NOMO-1 treated with dmso at 0.1 percent for 144 hours (cell line): ENCODE measurements around the gene HHIPL2.
A peak's percentile ranks its signal among the peaks of the same experiment; 100 is the strongest.

Experiments used
- DNase-seq: peaks from one replicate; lab custom pipeline; 2025; ENCODE audit not compliant: unreplicated experiment; lab: John Stamatoyannopoulos, UW

The HHIPL2 gene

DNA sequence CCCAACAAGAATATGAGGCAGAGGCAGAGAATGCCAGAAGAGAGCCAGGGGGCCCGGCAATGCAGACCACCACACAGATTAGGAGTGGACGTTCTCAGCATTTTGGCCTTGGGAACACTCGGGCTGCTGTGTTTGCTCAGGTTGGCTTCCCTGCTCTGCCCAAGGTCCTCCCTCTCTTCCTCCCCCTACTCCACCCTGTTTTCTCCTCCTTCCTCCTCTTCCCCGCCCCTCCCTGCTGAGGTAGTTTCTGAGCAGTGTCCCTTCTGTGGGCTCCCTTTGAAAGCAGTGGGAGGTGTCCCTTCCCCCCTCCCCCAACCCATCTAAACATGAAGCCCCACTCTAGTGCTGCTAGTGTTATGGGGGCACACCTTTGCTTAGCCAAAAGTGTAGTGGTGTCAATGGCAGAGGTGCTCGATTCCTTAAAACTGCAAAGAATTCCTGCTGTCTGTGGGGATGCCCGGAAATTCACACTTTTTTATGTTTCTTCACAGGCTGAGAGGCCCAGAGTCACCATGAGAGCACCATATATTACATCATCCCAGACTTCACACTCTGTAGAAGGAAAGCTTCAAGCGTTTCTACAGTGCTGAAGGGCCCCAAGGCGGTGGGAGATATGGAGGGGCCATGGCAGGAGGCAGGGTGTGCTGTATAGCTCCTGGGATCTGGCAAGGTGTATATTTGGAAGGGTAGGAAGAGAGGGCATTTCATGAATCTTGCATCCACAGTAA, at the start of gene HHIPL2:
HHIPL2 (minus strand) TSS at position 161 of the 728 bp plus-strand sequence; CDS start at position 101, 60 bp downstream.
- no peak for DNase-seq

DNA sequence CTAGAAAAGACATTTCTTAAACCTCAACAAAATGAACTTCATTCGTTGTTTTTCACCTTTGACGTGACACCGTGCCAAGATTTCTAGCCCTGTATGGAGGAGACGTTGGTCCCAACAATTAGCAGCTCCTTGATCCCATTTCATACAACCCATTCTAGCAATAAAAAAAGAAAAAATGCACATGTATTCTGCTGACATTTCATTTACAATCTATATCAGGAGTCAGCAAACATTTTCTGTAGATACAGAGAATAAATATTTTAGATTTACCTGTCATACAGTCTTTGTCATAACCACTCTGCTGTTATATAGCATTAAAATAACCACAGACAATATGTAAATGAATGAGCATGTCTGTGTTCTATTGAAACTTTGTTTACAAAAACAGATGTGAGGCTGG, 48.8 kb upstream of the HHIPL2 start:
- DNase-seq, result no peak

DNA sequence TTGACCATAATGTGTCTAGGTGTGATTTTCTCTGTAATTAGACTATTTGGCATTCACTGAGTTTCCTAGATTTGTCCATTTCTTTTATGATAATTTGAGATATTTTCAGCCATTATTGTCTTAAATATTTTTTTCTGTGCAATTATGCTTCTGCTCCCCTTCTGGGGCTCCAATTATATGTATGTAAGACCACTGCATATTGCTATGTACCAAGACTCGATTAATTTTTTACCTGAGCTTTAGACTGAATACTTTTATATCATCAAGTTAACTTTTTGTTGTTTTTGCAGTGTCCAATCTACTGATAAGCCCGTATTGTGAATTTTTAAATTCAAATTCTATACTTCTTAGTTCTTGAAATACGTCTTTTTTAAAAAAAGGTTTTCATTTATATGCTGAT, 46.9 kb upstream of the HHIPL2 start:
- no peak for DNase-seq

DNA sequence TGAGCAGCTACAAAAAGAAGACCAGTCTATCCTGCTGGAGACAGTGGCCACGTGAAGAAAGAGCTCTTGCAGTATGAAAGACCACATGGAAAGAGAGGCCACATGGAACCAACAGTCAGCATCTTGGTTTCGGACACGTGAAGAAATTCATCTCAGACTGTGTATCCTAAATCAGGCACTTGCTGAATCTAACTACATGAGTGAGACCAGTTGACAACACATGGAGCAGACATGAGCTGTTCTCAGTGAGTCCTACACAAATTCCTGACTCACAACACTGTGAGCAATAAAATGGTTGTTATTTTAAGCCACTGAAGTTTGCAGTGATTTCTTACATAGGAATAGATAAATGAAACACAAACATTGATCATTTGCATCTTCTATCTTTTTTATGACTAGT, 44.3 kb upstream of the HHIPL2 start:
- no peak for DNase-seq

DNA sequence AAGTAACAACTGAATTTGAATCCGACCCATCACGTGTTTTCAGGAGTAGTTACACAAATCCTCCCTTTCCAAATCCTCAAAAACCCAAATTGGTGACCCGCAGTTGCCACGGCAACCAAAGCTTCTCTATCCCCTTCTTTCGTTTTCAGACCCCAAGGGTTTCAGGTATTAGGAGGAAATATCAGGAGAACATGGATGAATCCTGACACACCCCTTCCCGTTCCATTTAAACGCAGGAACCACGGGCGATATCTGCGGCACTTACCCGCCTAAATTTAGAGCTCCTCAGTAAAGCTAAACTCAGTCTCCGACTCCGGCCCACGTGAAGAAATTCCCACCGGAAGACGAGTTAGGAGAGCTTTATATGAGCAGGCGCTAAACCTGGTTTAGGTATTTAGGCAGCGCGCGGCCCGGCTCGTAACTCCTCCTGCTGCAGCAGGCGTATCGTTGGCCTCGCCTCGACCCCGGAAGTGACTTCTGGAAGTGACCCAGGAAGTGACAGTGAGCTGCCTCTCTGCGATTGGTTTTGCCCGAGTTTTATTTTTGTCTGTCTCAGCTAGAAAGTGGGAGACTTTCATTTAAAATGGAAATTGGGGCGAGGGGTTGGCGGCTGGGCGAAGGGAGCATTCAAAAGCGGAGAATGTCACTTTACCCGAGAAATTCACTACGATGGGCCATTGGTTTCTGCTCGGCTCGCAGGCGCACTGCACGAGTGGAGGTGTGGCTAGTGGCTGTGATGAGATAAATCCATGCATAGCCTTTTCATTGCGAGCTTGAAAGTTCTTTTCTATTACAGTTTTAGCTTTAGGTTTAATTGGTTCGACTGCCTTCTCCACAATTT, 41.8 kb upstream of the HHIPL2 start, which contains the start of gene TAF1A:
TAF1A (minus strand) TSS at position 472 of the 841 bp plus-strand sequence.
- peak; percentile 73 for DNase-seq

DNA sequence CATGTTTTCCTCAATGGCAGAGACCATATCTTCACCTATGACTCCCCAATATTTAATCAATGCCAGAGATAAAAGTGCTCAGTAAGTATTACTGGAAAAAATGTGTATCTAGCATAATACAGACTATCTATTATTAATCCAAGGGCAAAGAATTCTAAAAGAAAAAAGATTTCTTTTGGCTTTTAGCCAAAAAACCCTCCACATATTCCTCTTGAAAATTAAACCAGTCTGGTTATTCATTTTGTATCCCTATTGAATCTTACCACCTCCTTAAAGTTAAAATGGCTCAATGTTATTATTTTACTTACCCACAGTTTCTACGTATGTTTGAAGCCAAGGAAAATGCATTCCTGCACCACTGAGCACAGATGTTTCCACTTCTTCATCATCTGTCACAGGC, 40.2 kb upstream of the HHIPL2 start:
- DNase-seq, result no peak

DNA sequence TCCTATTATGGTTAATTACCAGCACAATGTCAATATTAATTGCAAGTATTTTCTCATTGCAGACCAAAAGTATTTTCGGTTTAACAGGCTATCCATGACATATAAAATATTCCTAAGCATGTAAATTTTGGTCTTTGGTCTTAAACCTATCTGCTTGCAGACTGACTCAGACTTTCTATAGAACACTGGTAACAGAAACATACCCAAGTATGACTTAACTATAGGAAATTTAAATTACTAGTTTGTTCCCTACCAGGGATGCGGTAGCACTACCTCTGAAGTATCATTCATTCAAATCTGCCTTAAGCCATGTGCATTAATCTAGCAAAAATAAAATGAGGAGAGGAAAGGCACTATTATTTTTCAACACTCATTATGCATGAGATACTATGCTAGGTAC, 38.9 kb upstream of the HHIPL2 start:
- no peak for DNase-seq

DNA sequence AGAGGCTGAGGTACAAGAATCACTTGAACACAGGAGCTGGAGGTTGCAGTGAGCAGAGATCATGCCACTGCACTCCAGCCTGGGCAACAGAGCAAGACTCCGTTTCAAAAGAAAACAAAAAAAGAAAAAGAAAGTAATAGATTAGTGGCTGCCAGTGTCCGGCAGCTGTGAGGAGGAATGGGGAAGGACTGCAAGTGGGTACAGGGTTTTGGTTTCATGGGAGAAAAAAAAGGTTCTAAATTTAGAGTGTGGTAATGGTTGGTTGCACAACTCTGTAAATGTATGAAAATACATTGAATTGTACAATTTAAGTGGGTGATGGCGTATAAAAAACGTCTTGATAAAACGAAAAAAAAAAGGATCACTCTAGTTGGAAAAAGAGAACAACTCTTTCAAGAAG, 35.2 kb upstream of the HHIPL2 start:
- peak; percentile 77 for DNase-seq

DNA sequence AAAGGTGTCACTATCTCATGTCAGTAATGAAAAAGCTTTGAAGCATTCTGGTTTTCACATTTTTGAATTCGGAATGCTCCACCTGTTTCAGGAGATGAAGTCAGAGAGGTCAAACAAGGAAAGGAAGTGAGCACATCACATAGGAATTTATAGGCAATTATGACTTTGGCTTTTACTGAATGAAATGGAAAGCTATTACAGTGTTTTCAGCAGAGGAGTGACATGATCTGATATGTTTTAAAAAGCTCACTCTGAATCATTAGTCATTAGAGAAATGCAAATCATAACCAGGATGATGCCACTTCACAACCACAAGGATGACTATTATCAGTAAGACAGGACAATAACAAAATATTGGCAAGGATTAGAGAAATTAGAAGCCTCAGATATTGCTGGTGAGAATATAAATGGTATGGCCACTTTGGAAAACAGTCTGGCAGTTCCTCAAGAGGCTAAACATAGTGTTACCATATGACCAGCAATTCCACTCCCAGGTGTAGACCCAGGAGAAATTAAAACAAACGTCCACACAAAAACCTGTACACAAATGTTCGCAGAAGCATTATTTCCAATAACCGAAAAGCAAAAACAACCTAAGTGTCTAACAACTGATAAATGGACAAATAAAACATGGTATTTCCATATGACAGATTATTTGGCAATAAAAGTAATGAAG, 34.3 kb upstream of the HHIPL2 start:
- no peak for DNase-seq

DNA sequence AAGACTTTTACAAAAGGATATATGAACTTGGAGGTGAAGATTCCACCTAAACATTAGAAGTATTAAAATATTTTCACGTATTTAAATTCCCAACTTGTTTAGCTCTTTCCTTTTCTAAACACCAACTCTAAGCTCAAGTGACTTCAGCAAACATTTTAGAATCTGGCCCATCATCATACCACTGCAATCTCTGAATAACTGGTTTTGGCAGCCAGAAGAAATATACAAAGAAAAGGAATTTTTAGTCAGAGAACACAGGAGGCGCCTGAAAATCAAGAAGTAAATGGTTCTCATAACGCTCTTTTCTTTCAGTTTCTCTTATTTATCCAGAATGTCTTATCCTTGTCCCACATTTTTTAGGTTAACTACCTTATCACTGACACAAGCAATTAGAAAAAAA, 31.4 kb upstream of the HHIPL2 start:
- no peak for DNase-seq

DNA sequence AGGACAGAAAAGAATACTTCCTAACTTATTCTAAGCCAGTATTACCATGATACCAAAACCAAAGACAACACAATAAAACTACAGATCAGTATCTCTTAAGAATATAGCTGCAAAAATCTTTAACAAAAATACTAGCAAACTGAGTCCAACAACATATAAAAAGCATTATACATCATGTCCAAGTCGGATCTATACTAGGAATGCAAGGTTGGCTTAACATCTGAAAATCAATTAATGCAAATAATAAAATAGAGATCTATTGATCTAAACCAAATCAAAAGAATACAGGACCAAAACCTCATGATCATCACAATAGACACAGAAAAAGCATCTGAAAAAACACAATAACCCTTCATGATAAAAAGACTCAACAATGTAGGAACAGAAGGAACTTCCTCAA, 22.9 kb upstream of the HHIPL2 start:
- DNase-seq, result no peak

DNA sequence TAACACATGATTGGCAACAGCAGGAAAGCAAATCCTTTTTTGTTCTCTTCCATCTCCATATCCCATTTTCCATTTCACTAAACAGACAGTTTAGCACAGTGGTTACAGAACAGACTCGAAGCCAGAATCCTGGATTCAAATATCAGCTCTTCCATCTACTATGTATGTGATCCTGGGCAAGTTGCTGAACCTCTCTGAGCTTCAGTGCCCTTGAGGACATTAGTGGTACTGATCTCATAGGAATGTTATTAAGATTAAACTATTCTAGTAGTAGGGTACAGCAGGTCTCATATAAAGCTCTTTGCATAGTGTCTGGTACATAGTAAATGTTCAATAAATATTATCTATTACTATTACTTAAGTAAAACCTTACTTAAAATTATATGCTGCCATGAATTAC, 13.8 kb upstream of the HHIPL2 start:
- DNase-seq, result no peak

DNA sequence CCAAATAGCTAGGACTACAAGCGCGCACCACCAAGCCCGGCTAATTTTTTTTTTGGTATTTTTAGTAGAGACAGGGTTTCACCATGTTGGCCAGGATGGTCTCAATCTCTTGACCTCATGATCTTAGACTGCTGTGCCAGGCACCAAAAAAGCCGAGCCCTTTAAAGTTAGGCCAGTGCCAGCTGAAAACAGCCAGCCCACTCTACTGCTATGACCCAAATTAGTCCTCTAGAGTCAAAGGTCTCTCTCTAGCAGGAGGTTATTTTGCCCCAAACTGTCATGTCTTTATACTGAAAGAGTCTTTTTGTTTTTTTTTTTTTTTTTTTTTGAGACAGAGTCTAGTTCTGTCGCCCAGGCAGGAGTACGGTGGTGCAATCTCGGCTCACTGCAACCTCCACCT, 9.7 kb upstream of the HHIPL2 start:
- DNase-seq, result no peak

DNA sequence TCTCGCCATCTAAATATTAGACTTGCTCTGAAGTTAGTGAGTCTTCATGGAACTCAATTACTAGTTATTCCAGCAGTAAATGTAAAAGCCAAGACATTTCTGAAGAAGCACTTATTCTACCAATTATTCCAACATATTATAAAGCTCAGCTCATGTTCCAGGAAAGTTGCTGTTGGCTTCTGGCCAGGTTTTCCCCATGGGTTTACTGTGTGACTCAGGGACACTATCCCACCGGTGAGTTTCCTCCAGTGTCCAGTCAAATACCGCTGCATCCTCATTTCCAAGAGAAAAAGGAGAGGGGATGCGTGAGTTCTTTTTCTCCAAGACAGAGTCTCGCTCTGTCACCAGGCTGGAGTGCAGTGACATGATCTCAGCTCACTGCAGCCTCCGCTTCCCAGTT, 9.2 kb upstream of the HHIPL2 start:
- no peak for DNase-seq

DNA sequence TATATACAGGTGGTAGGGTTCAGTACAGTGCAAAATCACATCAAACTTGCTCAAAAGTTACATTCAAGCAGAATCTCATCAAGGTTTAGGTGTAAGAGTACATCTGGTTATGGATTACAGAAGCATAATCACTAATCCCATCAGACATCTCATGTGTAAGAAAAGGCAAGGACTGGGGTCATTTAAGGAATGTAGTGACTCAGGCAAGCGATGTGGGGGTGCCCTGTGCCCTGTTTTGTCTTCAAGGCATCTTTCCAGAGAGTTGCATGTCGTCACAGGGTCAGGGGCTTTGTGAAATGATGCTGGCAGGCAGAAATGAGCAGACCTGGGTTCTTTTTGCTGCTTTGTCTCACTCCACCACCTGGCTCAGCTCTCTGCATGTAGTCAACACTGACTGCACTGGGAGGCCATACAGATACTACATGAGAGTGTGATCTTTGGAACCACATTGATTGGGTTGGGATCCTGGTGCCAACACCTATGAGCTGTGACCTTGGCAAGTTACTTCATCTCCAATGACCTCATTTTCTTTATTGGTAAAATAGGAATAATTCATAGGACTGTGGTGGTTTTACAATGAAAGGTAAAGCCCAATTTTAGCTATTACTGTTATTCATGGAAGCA, 8.2 kb upstream of the HHIPL2 start:
- DNase-seq, result no peak

DNA sequence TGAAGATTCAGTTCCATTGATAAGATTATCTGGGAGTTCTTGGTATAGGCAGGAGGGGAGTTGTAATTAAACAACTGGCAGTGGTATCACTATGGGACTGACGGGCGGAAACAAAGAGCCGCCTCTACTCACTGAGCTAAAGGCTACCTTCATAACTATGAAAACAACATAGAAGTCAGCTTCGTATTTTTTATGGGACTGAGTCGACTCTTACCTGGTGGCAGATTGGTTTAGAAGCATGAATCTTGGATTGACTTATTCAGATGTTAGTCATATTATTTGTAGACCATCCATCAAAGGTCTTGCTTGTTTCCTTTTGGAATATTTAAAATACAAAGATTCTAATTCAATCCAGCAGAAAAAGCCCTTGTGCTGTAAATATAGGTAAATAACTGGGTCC, 6.3 kb upstream of the HHIPL2 start:
- DNase-seq, result no peak

DNA sequence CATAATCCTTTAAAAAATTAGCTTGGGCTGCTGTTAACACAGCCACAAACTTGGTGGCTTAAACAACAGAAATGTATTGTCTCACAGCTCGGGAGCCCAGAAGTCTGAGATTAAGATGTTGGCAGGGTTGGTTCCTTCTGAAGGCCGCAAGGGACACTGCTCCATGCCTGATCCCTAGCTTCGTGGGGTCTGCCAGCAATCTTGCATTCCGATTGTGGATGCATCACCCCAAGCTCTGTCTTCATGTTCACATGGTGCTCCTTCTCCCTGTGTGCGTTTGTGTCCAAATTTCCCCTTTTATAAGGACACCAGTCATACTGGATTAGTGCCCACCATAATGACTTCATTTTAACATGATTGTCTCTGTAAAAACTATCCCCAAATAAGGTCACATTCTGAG, 5.0 kb upstream of the HHIPL2 start:
- DNase-seq, result no peak

DNA sequence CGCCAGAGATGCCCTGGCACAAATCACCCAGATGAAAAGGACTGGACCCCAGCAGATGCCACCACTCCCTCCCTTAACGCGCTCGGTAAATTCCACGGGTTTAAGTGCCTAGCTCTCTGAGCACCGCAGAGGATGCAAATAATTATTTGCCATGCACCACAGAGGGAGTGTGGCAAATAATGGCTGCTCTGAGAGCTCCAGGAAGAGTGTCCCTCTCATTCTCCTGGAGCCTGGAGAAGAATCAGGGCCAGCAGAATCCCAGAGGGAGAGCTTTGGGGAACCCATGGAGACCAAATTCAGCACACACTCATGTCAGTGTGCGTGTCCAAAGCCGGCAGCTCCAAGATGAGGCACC, 667 bp downstream of the HHIPL2 start:
- no peak for DNase-seq

DNA sequence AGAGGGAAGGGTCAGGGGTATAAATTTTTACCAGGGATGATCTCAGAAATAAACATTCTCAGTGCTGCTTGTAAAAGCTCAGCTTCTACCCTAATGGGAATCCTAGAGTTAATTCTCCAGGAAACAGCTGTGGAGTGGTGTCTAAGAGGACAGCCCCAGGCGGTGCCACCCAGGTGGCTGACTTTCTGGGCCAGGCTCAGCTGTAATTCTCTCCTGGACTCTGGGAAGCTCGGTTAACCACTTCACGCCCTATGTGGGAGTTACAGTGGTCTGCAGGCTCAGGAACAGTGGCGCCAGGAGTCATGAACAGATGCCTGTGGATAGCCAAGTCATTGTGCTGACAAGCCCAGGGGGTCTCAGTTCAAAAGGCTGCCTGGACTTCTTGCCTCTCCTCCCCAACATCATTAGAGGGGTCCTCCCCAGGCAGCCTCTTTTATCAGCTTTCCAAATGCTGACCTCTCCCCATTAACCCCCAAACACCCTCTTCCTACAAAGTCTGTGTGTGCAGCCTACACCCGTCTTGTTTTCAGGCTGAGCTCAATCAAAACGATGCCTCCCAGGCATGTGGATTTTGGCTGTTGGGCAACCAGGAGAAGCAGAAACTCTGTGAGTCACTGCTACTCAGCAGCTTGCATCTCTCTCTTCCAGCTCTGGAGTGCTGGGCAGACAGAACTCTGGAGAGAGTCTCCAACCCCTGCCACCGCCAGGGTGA, 1.2 kb downstream of the HHIPL2 start:
- no peak for DNase-seq

DNA sequence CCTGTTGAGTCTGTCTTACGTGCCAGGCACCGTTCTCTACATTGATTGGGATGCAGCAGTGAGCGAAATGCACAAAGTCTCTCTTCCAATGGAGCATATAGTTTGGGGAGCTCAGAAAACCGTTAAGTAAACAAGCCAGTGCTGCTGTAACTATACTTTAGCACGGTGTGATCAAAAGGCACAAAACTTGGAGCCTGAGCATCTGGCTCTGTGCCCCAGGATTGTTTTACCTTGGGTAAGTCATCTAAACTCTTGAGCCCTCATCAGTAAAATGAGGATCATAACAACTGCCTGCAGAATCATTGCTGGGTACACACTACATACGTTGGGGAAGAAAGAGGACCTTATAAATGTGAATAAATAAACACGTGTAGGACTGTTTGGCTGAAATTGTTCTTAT, 1.8 kb downstream of the HHIPL2 start:
- no peak for DNase-seq

DNA sequence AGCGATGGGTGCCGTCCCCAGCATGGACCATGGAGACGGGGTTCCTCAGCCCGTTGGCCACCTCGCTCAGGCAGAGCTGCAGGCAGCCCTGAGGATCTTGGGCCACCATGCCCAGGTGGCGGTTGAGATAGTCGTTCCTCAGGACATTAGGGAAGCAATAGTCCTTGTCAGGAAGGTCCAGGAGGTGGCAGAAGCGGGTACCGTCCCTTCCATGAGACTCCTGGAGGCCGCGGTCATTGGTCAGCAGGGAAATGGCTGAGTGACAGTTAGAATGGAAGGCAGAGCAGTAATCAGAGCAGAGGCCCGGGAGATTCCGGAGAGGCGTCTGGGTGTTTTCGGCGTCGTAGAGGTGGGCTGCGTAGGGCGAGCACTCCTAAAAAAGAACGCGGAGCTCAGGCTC, 4.1 kb downstream of the HHIPL2 start:
- DNase-seq, result no peak
